Measurements from ENCODE around the gene SHANK1.

GRCh38 chr19:50644315-50644915 lies 75.2 kb downstream of the SHANK1 start:
- no peak for TF ChIP-seq POLR2A (IDR thresholded peaks at IDR 0.05)
- no peak for TF ChIP-seq CTCF (IDR thresholded peaks at IDR 0.05)

Measured in thyroid gland (tissue), 4 donors.